Lower lobe of right lung (tissue), 2 donors: Measurements from ENCODE around the gene AGER. TPM values are rescaled to one million over a fixed set of nuclear protein-coding genes. Genes with fewer than 3 reads are reported as not detected.
"Not testable (repeated sequence)": the region's sequence is repeated elsewhere in the genome, so short reads cannot be mapped to it uniquely, and the experiment has no call there.

Source experiments
- ATAC-seq, 2 donors: fragments of 200-7000 bp; cut with Tn5 transposase; one replicate each; pipeline ENCODE4 v1.9.1; 2020 to 2022; ENCODE audit warnings: mild to moderate bottlenecking in 2 of 2, moderate library complexity in 2 of 2
- DNase-seq: peaks from one replicate; pipeline ENCODE4 v3.0.0-alpha.2; 2020
- H3K27ac ChIP-seq: fragments of 200-600 bp; one replicate; pipeline ENCODE4 v1.8.0; 2022
- H3K27me3 ChIP-seq: fragments of 200-600 bp; one replicate; pipeline ENCODE4 v1.8.0; 2022; ENCODE audit warnings: low read depth
- H3K36me3 ChIP-seq: fragments of 200-600 bp; one replicate; pipeline ENCODE4 v1.8.0; 2022; ENCODE audit warnings: mild to moderate bottlenecking
- H3K4me1 ChIP-seq: fragments of 200-600 bp; one replicate; pipeline ENCODE4 v1.8.0; 2022
- H3K4me3 ChIP-seq: fragments of 200-600 bp; one replicate; pipeline ENCODE4 v1.8.0; 2022; ENCODE audit warnings: mild to moderate bottlenecking
- H3K9me3 ChIP-seq: fragments of 200-600 bp; one replicate; pipeline ENCODE4 v1.8.0; 2022
- intact Hi-C: fragments of 100-400 bp; cut with DNase I; formaldehyde crosslinking; loops from one replicate; pipeline ENCODE4 v1.11.0; 2022
- total RNA-seq: library from RNA; stranded (reverse); fragmentation: NEBNext Ultra II Directional; extraction: Animal tissue kit (Norgen Biotek cat#: 25700); gene quantifications from one replicate; pipeline ENCODE4 v1.2.1, GENCODE V29; 2021
- TF ChIP-seq, protein P1 (sequence below): fragments of 200-600 bp; IDR thresholded peaks from one replicate; pipeline ENCODE4 v1.8.0; 2022; ENCODE audit warnings: antibody characterized with exemption, mild to moderate bottlenecking
- donor health status: DM: no; HTN: yes; CAD: no; lungs with severe emphysema.

The AGER gene
- total RNA-seq, 1 donor from 2014 or later: 882 TPM

GRCh38 chr6:32148289-32149091 lies 35.6 kb downstream of the AGER start:
- H3K9me3 ChIP-seq: no peaks in the 10 kb centered on the region
- no peak overlapping the region for H3K27ac ChIP-seq
- H3K36me3 ChIP-seq: no peaks in the 10 kb centered on the region
- TF ChIP-seq, protein P1, sequence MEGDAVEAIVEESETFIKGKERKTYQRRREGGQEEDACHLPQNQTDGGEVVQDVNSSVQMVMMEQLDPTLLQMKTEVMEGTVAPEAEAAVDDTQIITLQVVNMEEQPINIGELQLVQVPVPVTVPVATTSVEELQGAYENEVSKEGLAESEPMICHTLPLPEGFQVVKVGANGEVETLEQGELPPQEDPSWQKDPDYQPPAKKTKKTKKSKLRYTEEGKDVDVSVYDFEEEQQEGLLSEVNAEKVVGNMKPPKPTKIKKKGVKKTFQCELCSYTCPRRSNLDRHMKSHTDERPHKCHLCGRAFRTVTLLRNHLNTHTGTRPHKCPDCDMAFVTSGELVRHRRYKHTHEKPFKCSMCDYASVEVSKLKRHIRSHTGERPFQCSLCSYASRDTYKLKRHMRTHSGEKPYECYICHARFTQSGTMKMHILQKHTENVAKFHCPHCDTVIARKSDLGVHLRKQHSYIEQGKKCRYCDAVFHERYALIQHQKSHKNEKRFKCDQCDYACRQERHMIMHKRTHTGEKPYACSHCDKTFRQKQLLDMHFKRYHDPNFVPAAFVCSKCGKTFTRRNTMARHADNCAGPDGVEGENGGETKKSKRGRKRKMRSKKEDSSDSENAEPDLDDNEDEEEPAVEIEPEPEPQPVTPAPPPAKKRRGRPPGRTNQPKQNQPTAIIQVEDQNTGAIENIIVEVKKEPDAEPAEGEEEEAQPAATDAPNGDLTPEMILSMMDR: peak; percentile 13
- H3K4me1 ChIP-seq: peaks cover 15% of the 10 kb centered on the region
- DNase-seq (peak; percentile 74), ATAC-seq (peak; percentile 54 to 61)
- peak overlapping the region; percentile 31 for H3K4me3 ChIP-seq
- intact Hi-C loops: no loop called here
- H3K27me3 ChIP-seq: peaks cover 40% of the 10 kb centered on the region

DNA sequence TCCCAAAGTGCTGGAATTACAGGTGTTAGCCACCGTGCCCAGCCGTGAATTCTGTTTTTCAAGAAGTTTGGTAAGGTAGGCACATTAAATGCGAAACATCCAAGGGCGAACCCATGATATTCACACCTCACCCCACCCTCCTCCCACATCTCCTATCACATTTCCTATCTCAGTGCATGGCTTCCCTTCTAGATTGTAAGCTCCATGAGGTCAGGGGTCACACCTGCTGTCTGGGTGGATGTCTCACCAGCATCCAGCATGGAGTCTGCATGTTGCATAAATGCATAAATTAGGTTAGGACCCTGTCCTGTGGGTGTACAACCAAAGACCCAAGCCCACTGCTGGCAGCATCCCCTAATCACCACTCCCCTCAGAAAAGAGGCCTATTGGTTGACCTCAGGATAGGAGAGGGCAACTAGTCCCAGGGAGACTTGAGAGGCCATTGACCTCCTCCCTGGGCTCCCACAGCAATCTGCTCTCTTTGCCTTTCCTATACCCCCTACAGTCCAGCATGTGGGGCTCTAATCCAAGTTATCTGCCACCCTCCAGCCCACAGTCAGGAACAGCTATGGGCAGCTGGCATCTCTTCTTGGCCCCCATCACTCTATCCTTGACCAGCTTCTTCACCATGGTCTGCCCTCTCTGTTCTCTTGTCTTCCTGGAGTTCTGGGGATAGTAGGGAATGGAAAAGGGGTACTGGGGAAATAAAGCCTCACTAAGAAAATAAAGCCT lies 36.5 kb downstream of the AGER start:
- intact Hi-C loops: no loop called here
- DNase-seq (no peak), ATAC-seq (peak in 1 of 2 donors; percentile 17)
- Histone ChIP-seq H3K4me3 (no peak overlapping the region), H3K36me3 (no peaks in the 10 kb centered on the region), H3K27me3 (peaks cover 34% of the 10 kb centered on the region), H3K4me1 (peaks cover 6% of the 10 kb centered on the region), H3K27ac (no peak overlapping the region), H3K9me3 (no peaks in the 10 kb centered on the region)
- TF ChIP-seq, protein P1: no peak

GRCh38 chr6:32146687-32147086 lies 37.4 kb downstream of the AGER start:
- ATAC-seq (no peak), DNase-seq (no peak)
- Histone ChIP-seq H3K4me1 (no peaks in the 10 kb centered on the region), H3K36me3 (no peaks in the 10 kb centered on the region), H3K4me3 (no peak overlapping the region), H3K27ac (no peak overlapping the region), H3K27me3 (peaks cover 38% of the 10 kb centered on the region), H3K9me3 (no peaks in the 10 kb centered on the region)
- TF ChIP-seq, protein P1: no peak
- intact Hi-C loops: no loop called here

DNA sequence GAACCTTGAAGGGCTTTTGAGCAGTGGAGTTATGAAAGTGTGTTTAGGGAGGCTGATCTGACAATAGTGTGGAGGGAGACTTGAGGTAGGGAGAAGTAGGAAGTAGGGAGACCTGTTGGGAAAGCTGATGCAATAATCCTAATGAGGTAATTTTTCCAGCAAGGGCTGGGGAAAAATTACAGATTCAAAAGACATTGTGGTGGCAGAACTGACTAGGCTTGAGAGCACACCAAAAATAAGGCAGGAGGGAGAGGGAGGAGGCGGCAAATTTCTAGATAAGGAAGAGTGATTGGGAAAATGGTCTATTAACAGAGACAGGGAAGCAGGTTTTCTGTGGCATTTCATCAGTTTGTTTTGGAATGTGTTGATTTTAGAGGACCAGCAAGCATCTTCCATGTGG lies 37.8 kb downstream of the AGER start:
- Histone ChIP-seq H3K4me1 (no peaks in the 10 kb centered on the region), H3K27ac (no peak overlapping the region), H3K27me3 (peaks cover 39% of the 10 kb centered on the region), H3K4me3 (no peak overlapping the region), H3K9me3 (no peaks in the 10 kb centered on the region), H3K36me3 (no peaks in the 10 kb centered on the region)
- no peak for DNase-seq
- intact Hi-C loops: no loop called here
- no peak for ATAC-seq
- TF ChIP-seq, protein P1: no peak

DNA sequence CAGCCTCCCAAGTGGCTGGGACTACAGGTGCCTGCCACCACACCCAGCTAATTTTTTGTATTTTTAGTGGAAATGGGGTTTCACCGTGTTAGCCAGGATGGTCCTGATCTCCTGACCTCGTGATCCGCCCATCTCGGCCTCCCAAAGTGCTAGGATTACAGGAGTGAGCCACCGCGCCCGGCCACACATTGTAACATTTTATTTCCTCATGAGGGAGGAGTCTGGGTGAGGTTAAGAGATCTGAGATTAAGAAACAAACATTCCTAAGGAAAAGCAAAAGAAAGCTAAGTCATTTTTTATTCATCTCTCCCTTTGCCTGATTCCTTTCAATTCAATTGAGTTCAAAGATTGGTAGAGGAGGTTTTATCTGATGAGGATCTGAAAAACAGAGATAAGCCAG lies 39.8 kb downstream of the AGER start:
- peaks cover 25% of the 10 kb centered on the region for H3K27me3 ChIP-seq
- ATAC-seq, H3K9me3 ChIP-seq, DNase-seq, intact Hi-C loops, H3K27ac ChIP-seq, H3K4me1 ChIP-seq, H3K36me3 ChIP-seq, H3K4me3 ChIP-seq: not testable (repeated sequence)
